HG02943 (cell line): ENCODE data around the gene RHBDL3.
"Not testable (repeated sequence)": the region's sequence is repeated elsewhere in the genome, so short reads cannot be mapped to it uniquely, and the experiment has no call there.

ENCODE experiments used
- ATAC-seq: cut with Tn5 transposase; IDR thresholded peaks from one replicate; pipeline ENCODE4 v1.9.1; 2021; ENCODE audit warnings: mild to moderate bottlenecking, low read depth, moderate library complexity; ENCODE audit not compliant: unreplicated experiment

The RHBDL3 gene

GRCh38 chr17:32265192-32265923 lies at the start of gene RHBDL3:
Gene RHBDL3, plus strand, starts transcription at chr17:32265832. Its CDS starts 358 bp downstream, at chr17:32266190.
- ATAC-seq, result no peak

GRCh38 chr17:32222621-32223020 lies 43.0 kb upstream of the RHBDL3 start:
- ATAC-seq, result no peak

- ATAC-seq, result no peak
Measured at GRCh38 chr17:32223703-32224102, 41.9 kb upstream of the RHBDL3 start.

GRCh38 chr17:32226886-32227285 lies 38.7 kb upstream of the RHBDL3 start:
- no peak for ATAC-seq

- ATAC-seq, result no peak
Measured at GRCh38 chr17:32227910-32228309, 37.7 kb upstream of the RHBDL3 start.

GRCh38 chr17:32235588-32235987 lies 30.0 kb upstream of the RHBDL3 start:
- no peak for ATAC-seq

GRCh38 chr17:32239456-32239855 lies 26.2 kb upstream of the RHBDL3 start:
- ATAC-seq, result no peak

- no peak for ATAC-seq
Measured at GRCh38 chr17:32240750-32241149, 24.9 kb upstream of the RHBDL3 start.

GRCh38 chr17:32241640-32242039 lies 24.0 kb upstream of the RHBDL3 start:
- ATAC-seq, result no peak

- ATAC-seq, result no peak
Measured at GRCh38 chr17:32249475-32249874, 16.2 kb upstream of the RHBDL3 start.

- no peak for ATAC-seq
Measured at GRCh38 chr17:32253117-32253611, 12.5 kb upstream of the RHBDL3 start.

GRCh38 chr17:32256012-32256700 lies 9.5 kb upstream of the RHBDL3 start:
- ATAC-seq, result no peak

GRCh38 chr17:32256701-32257019 lies 9.0 kb upstream of the RHBDL3 start:
- ATAC-seq, result no peak

GRCh38 chr17:32258383-32259140 lies 7.1 kb upstream of the RHBDL3 start:
- no peak for ATAC-seq

- no peak for ATAC-seq
Measured at GRCh38 chr17:32259586-32259985, 6.0 kb upstream of the RHBDL3 start.

GRCh38 chr17:32261417-32261736 lies 4.3 kb upstream of the RHBDL3 start:
- no peak for ATAC-seq

GRCh38 chr17:32261936-32262510 lies 3.6 kb upstream of the RHBDL3 start:
- ATAC-seq, result no peak

- ATAC-seq, result not testable (repeated sequence)
Measured at GRCh38 chr17:32263515-32263914, 2.1 kb upstream of the RHBDL3 start.

GRCh38 chr17:32264140-32264799 lies 1.4 kb upstream of the RHBDL3 start:
- no peak for ATAC-seq

GRCh38 chr17:32264823-32265191 lies 825 bp upstream of the RHBDL3 start:
- no peak for ATAC-seq

GRCh38 chr17:32266051-32266388 lies 388 bp downstream of the RHBDL3 start:
- no peak for ATAC-seq
